NCI-H2196 treated with DMSO at 0.1 percent for 48 hours (cell line): ENCODE results near the gene CLDN15.
"Not testable (repeated sequence)": the region's sequence is repeated elsewhere in the genome, so short reads cannot be mapped to it uniquely, and the experiment has no call there.

ENCODE experiments used
- DNase-seq: peaks from one replicate; lab custom pipeline; 2025; ENCODE audit not compliant: unreplicated experiment; lab: John Stamatoyannopoulos, UW

Gene CLDN15

GRCh38 chr7:101222275-101222830 is 15.2 kb downstream of the CLDN15 start:
- DNase-seq = no peak

DNA sequence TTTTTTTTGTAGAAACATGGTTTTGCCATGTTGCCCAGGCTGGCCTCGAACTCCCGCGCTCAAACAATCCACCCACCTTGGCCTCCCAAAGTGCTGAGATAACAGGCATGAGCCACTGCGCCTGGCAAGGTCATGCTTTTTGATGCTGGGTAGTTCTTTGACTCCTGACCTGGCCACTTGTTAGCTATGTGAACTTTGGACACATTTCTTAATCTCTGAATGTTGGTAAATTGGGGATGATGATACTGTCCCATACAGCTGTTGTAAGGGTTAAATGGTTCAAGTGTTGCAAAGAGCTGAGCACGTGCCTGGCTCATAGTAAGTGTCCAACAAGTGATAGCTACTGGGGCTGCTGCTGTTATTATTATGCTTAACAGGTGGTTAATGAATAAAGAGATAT is 17.3 kb downstream of the CLDN15 start:
- no peak for DNase-seq

GRCh38 chr7:101218236-101219125 is 19.1 kb downstream of the CLDN15 start:
- DNase-seq = no peak

- peak; percentile 97 for DNase-seq
Measured at GRCh38 chr7:101217388-101218235, 20.0 kb downstream of the CLDN15 start, which contains the start of the genes PLOD3 and ZNHIT1. Gene PLOD3, minus strand, starts transcription at chr7:101217581. Its CDS starts 307 bp downstream, at chr7:101217274. Gene ZNHIT1, plus strand, starts transcription at chr7:101218165. Its CDS starts 31 bp downstream, at chr7:101218196.

- no peak for DNase-seq
Measured at GRCh38 chr7:101216860-101217387, 20.7 kb downstream of the CLDN15 start.

DNA sequence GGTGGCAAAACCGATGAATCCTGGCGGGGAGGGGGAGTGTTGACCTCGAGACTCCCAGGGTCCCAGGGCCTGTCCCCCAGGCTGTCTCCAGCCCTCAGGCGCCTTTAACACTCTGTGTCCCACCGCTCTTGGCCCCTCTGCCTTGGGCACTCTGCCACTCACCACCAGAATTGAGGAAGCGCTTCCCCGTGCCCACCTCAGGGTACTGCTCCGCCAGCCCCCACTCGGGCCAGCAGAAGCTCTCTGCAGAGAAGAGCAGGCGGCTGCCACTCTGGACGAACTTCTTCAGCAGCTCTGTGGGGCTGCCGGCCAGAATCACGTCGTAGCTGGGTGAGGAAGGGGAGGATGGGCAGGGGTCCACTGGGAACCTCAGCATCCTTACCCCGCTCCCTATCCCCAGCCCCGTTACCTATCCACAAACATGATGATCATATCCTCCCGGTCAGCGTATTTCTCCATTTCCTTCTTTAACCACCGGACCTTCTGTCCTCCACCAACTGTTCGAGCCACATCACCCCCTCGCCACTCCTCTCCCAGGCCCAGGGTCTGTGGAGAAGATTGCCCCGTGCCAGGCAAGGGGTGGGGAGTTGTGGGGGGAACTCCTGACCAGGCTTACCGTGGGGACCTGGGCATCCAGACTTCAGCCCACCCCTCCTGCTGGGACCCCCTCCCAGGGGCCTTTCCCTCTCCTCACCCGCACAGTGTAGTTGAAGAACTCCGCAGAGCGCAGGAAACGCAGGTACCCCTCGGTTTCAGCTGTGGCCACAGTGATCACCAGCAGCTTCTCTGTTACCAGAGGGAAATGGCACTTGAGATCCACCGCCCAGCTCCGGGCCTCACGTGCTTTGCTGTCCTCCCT is 21.4 kb downstream of the CLDN15 start:
- DNase-seq = no peak

- no peak for DNase-seq
Measured at GRCh38 chr7:101212014-101212413, 25.6 kb downstream of the CLDN15 start.

DNA sequence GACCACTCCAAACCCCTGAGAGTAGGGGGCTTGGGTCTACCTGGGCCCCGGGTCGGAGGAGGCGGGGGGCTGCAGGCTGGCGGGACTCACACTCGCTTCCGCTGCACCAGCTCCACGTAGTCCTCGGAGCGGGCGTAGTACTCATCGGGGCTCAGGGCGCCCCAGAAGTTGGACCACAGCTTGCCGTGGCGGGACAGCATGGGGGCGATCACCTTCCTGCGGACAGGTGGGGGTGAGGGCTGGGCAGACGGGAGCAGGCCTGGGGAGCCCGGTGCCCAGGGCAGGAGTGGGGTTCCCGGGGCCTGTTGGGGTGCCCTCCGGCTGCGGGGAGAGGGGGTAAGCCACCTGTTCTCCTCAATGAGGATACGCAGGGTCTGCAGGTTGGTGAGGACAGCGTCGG is 26.1 kb downstream of the CLDN15 start:
- no peak for DNase-seq

DNA sequence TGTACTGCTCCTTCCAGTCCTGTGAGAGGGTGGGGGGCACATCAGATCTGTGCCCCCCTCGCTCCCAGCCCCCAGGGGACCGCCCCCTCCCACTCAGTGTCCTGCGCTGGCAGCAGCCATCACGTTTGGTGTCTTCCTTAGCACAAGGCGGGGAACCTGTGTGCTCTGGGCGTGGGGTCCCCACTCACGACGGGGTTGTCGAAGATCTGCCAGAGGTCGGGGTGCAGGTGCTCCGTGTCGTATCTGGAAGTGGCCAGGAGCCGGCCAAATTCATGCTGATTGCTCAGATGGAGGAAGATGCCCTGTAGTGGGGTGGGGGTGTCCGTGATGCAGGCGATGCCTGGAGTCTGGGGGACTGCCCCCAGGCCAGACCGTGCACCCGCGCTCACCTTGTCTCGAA is 27.5 kb downstream of the CLDN15 start:
- DNase-seq = no peak

DNA sequence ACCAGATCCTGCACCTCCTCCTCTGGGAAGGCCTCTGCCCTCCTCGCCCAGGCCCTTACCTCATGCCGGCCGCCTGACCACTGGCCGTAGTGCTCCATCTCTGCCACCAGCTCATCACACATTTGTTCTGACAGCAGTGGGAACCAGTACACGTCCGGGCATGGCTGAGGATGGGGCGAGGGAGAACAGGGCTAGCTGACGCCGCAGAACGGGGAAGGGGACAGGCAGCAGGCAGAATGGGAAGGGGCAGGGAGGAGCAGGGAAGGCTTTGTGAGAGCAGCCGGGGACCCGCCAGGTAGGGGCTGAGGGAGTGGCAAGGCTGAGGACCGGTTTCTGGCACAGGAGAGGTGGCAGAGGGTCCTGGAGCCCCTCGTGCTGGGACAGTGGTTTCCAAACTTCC is 28.8 kb downstream of the CLDN15 start:
- DNase-seq = no peak

DNA sequence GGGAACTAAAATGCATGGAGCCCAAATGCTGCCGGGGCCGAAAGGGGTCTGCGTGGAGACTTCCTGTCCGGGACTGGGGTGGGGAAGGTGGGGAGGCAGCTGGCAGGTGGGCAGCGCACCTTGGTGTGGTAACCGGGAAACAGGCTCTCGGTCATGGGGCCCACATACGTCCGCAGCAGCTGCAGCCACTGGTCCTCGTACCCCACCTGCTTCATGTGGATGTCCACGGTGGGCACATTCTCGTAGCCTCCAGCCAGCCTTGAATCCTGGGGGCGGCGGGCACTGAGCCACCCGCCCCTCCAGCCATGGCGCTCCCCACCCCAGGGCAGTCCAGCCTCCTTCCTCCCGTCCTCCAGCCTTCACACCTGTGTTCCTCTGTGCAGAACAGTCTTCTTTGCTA is 30.1 kb downstream of the CLDN15 start:
- no peak for DNase-seq

DNA sequence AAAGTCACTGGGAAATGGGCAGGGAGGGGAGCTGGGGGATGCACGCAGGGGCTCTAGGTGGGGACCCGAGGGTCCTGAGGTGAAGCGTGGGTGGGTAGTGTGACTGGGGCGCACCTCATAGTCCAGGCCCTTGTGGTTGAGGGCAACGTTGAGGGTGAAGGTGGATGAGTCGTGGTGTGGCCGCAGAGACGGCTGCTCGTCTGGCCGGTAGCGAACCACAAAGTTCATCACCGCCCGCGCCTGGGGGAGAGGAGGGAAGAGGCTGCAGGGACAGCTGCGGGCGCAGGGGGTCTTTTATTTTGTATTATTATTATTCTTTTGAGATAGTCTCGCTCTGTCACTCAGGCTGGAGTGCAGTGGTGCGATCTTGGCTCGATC is 30.9 kb downstream of the CLDN15 start:
- DNase-seq = no peak

- no peak for DNase-seq
Measured at GRCh38 chr7:101205901-101206664, 31.5 kb downstream of the CLDN15 start.

- not testable (repeated sequence) for DNase-seq
Measured at GRCh38 chr7:101203740-101204738, 33.6 kb downstream of the CLDN15 start.

- DNase-seq = no peak
Measured at GRCh38 chr7:101202603-101202918, 35.0 kb downstream of the CLDN15 start.

GRCh38 chr7:101201695-101202602 is 35.7 kb downstream of the CLDN15 start:
- DNase-seq = no peak

DNA sequence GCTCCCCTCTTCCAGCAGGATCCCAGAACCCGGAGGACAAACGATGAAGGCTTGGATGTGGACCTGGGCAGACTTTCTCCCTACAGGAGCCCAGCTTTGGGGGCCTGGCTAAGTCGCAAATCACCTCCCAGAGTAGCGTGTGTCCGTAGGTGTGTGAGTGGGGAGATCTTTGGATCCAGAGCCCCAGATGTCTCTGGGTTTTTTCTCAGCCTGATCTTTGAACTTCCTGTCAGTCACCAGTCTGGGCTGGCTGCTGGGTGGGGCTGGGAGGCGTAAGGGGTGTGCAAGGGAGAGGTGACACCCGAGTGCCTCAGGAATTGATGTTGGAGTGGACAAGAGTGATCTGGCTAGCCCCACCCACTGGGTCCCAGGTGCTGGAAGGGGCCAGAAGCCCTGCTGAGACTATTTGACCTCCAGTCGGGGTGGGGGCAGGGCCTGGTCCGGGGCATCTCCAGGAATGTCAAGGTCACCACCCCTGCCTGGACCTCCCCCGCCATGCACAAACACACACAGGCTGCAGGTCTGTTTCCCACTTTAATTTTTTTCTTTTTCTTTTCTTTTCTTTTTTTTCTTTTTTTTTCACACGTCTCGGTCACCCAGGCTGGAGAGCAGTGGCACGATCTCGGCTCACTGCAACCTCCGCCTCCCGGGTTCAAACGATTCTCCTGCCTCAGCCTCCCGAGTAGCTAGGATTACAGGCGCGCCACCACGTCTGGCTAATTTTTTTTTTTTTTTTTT is 36.6 kb downstream of the CLDN15 start, which contains the start of gene MOGAT3:
TSS of gene MOGAT3 (minus strand) at position 175 of the 738 bp plus-strand sequence. CDS start 182 bp downstream, outside the sequence.
- no peak for DNase-seq
